Loucy (cell line): ENCODE results near the gene FLT1.

Source experiments
- H2AFZ ChIP-seq: fragments of 200-600 bp; sonication (generic); 2 replicates; pipeline ENCODE4 v1.6.0; 2016; ENCODE audit warnings: antibody characterized with exemption, mild to moderate bottlenecking, low read length, moderate library complexity
- H3F3A ChIP-seq: fragments of 200-600 bp; 2 replicates; pipeline ENCODE4 v1.6.0; 2016; ENCODE audit warnings: antibody characterized with exemption, low read depth, mild to moderate bottlenecking
- H3K27me3 ChIP-seq: fragments of 200-600 bp; sonication (generic); 2 replicates; pipeline ENCODE4 v1.6.1; 2014; ENCODE audit warnings: low read length, mild to moderate bottlenecking; ENCODE audit not compliant: insufficient read depth, poor library complexity, severe bottlenecking
- H3K36me3 ChIP-seq: fragments of 200-600 bp; sonication (generic); 2 replicates; pipeline ENCODE4 v1.6.1; 2016; ENCODE audit warnings: low read length; ENCODE audit not compliant: insufficient read depth
- H3K4me1 ChIP-seq: fragments of 200-600 bp; sonication (generic); 2 replicates; pipeline ENCODE4 v1.5.1; 2014; ENCODE audit warnings: low read length, mild to moderate bottlenecking; ENCODE audit not compliant: insufficient read depth, poor library complexity, severe bottlenecking
- H3K4me2 ChIP-seq: fragments of 200-600 bp; sonication (generic); 2 replicates; pipeline ENCODE4 v1.6.0; 2014; ENCODE audit warnings: antibody characterized with exemption, low read length, low read depth, mild to moderate bottlenecking; ENCODE audit not compliant: poor library complexity, severe bottlenecking
- H3K4me3 ChIP-seq: fragments of 200-600 bp; sonication (generic); 2 replicates; pipeline ENCODE4 v1.5.1; 2014; ENCODE audit warnings: low read length, mild to moderate bottlenecking, mixed read lengths; ENCODE audit not compliant: poor library complexity, severe bottlenecking
- H3K79me2 ChIP-seq: fragments of 200-600 bp; sonication (generic); 2 replicates; pipeline ENCODE4 v1.6.1; 2014; ENCODE audit warnings: low read length; ENCODE audit not compliant: insufficient read depth
- H3K9ac ChIP-seq: fragments of 200-600 bp; sonication (generic); 2 replicates; pipeline ENCODE4 v1.6.0; 2014; ENCODE audit warnings: mild to moderate bottlenecking, low read depth, low read length, moderate library complexity; ENCODE audit not compliant: poor library complexity, severe bottlenecking
- H3K9me2 ChIP-seq: fragments of 200-600 bp; sonication (generic); replicated peaks from 2 replicates; pipeline ENCODE4 v1.6.1; 2016; ENCODE audit warnings: low read depth, low read length, mixed read lengths
- H3K9me3 ChIP-seq: fragments of 200-600 bp; sonication (generic); 2 replicates; pipeline ENCODE4 v1.6.1; 2014; ENCODE audit warnings: mild to moderate bottlenecking, antibody characterized with exemption, low read length, low read depth; ENCODE audit not compliant: insufficient read depth
- H4K20me1 ChIP-seq: fragments of 200-600 bp; sonication (generic); 2 replicates; pipeline ENCODE4 v1.6.0; 2014; ENCODE audit warnings: antibody characterized with exemption, low read length, mild to moderate bottlenecking; ENCODE audit not compliant: insufficient read depth, poor library complexity, severe bottlenecking
- EZH2phosphoT487 ChIP-seq: fragments of 200-600 bp; IDR thresholded peaks from 2 replicates; pipeline ENCODE4 v1.6.1; 2018; ENCODE audit warnings: antibody characterized with exemption, mild to moderate bottlenecking, moderate library complexity, borderline replicate concordance
- TF ChIP-seq, protein P1 (sequence below): fragments of 200-600 bp; sonication (generic); conservative IDR thresholded peaks from 2 replicates; pipeline ENCODE4 v1.5.1; 2014; ENCODE audit warnings: mild to moderate bottlenecking, antibody characterized with exemption, low read length

The FLT1 gene

GRCh38 chr13:28533125-28533436, 38.2 kb upstream of the FLT1 start:
- H3K36me3 ChIP-seq: no peaks in the 10 kb centered on the region
- H3K9ac ChIP-seq: peak overlapping the region; percentile 33
- H3K4me2 ChIP-seq: peak overlapping the region; percentile 69
- peak overlapping the region; percentile 69 for H3K4me3 ChIP-seq
- H4K20me1 ChIP-seq: no peaks in the 10 kb centered on the region
- H3K9me3 ChIP-seq: peaks cover 6% of the 10 kb centered on the region; the same call in 1 of the 2 replicates
- peak overlapping the region; percentile 89 for H2AFZ ChIP-seq
- 0 out of 2 replicates have a peak, but pooled peaks cover under 1% of the 10 kb centered on the region for H3F3A ChIP-seq
- TF ChIP-seq, protein P1, sequence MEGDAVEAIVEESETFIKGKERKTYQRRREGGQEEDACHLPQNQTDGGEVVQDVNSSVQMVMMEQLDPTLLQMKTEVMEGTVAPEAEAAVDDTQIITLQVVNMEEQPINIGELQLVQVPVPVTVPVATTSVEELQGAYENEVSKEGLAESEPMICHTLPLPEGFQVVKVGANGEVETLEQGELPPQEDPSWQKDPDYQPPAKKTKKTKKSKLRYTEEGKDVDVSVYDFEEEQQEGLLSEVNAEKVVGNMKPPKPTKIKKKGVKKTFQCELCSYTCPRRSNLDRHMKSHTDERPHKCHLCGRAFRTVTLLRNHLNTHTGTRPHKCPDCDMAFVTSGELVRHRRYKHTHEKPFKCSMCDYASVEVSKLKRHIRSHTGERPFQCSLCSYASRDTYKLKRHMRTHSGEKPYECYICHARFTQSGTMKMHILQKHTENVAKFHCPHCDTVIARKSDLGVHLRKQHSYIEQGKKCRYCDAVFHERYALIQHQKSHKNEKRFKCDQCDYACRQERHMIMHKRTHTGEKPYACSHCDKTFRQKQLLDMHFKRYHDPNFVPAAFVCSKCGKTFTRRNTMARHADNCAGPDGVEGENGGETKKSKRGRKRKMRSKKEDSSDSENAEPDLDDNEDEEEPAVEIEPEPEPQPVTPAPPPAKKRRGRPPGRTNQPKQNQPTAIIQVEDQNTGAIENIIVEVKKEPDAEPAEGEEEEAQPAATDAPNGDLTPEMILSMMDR: no peak
- no peak for TF ChIP-seq EZH2phosphoT487
- H3K27me3 ChIP-seq: no peaks in the 10 kb centered on the region
- H3K4me1 ChIP-seq: peaks cover 12% of the 10 kb centered on the region
- H3K9me2 ChIP-seq: no peaks in the 10 kb centered on the region
- no peaks in the 10 kb centered on the region for H3K79me2 ChIP-seq

DNA sequence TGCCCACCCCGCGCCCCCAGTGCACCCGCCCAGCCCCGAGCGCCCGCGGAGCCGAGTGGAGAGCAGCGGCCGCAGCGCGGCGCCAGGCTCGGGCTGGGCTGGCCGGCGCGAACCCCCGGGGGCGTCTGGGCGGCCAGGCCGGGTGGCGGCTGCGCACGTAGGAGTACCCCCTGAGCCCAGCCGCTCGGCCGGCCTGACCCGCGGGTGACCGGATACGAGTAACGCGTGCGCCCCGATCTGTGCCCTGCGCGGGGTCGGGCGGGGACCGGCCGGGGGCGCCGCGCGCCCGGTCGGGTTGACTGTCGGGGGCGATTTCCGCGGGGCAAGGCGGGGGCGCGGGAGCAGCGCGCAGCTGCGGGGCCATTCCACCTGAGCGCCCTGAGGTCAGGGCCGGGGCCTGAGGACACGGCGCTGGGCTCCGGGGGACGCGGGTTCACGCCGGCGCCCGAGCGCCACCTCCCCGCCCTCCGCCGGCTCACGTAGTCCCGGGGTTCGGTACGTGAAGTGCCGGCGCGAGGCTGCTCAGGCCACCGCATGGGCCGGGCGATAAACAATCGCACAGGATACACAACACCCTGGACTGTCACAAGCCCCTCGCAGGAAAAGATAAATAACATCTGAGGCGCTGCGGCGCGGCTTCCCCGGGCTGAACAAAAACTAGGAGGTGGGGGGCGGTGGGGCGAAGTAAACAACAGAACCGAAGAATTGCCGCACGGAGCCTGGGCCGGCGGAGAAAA, 37.6 kb upstream of the FLT1 start:
- TF ChIP-seq EZH2phosphoT487: no peak
- TF ChIP-seq, protein P1: no peak
- H3K9me3 ChIP-seq: peaks cover 6% of the 10 kb centered on the region; the same call in 1 of the 2 replicates
- peaks cover 18% of the 10 kb centered on the region for H3K4me1 ChIP-seq
- 0 out of 2 replicates have a peak, but pooled peaks cover 3% of the 10 kb centered on the region for H3F3A ChIP-seq
- H3K79me2 ChIP-seq: no peaks in the 10 kb centered on the region
- no peaks in the 10 kb centered on the region for H3K9me2 ChIP-seq
- H3K4me2 ChIP-seq: peak overlapping the region; percentile 69
- H3K36me3 ChIP-seq: no peaks in the 10 kb centered on the region
- H3K9ac ChIP-seq: peak overlapping the region; percentile 33
- peak overlapping the region; percentile 89 for H2AFZ ChIP-seq
- H4K20me1 ChIP-seq: no peaks in the 10 kb centered on the region
- no peaks in the 10 kb centered on the region for H3K27me3 ChIP-seq
- H3K4me3 ChIP-seq: peak overlapping the region; percentile 69

DNA sequence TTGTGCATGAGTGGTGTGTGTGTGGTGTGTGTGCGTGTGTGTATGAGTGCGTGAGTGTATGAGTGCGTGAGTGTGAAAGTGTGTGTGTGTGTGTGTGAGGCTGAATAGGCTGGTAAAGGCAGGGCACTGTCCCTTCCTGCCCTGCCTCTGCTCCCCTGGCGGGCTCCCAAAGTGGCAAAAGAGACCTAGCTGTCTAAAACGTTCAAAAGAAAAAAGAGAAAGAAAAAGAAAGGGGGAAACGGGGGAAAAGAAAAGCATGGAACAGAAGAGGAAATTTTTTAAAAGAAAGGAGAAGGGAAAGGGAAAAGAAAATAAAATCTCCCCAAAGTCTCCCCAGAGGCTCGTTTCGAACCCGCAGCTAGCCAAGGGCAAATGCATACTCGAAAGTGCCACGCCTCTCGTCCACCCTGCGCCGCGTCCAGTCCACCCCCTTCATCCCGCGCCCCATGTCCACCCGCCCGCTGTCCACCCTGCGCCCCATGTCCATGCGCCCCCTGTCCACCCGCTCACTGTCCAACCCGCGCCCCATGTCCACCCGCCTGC, 37.0 kb upstream of the FLT1 start:
- Histone ChIP-seq H3K9ac (no peak overlapping the region), H4K20me1 (no peaks in the 10 kb centered on the region), H3K27me3 (no peaks in the 10 kb centered on the region), H3K36me3 (no peaks in the 10 kb centered on the region), H3K9me3 (peaks cover 6% of the 10 kb centered on the region; the same call in 1 of the 2 replicates), H3K4me3 (peak overlapping the region; percentile 69), H3K9me2 (no peaks in the 10 kb centered on the region), H3K4me1 (peaks cover 23% of the 10 kb centered on the region), H3F3A (0 out of 2 replicates have a peak, but pooled peaks cover 3% of the 10 kb centered on the region), H2AFZ (no peak overlapping the region), H3K79me2 (no peaks in the 10 kb centered on the region), H3K4me2 (peak overlapping the region; percentile 69)
- TF ChIP-seq, protein P1: no peak
- no peak for TF ChIP-seq EZH2phosphoT487
